Parathyroid adenoma (tissue), 2 donors: Measurements from ENCODE around the gene LHX5.

Experiments
- H2AFZ ChIP-seq: fragments of 300-600 bp; sonication (generic); one replicate; pipeline ENCODE4 v1.7.0; 2017; ENCODE audit warnings: antibody characterized with exemption, mild to moderate bottlenecking
- H3K27ac ChIP-seq: fragments of 300-600 bp; sonication (generic); one replicate; pipeline ENCODE4 v1.7.0; 2017
- H3K27me3 ChIP-seq: fragments of 300-600 bp; sonication (generic); one replicate; pipeline ENCODE4 v1.7.0; 2017; ENCODE audit warnings: low read length; ENCODE audit not compliant: control insufficient read depth, insufficient read depth
- H3K36me3 ChIP-seq: fragments of 300-600 bp; sonication (generic); one replicate; pipeline ENCODE4 v1.7.0; 2017; ENCODE audit warnings: low read length; ENCODE audit not compliant: control insufficient read depth, insufficient read depth
- H3K4me1 ChIP-seq: fragments of 300-600 bp; sonication (generic); one replicate; pipeline ENCODE4 v1.7.0; 2017; ENCODE audit warnings: control low read depth
- H3K4me2 ChIP-seq: fragments of 300-600 bp; sonication (generic); one replicate; pipeline ENCODE4 v1.7.0; 2017; ENCODE audit warnings: low read length
- H3K4me3 ChIP-seq: fragments of 300-600 bp; sonication (generic); one replicate; pipeline ENCODE4 v1.7.0; 2017; ENCODE audit warnings: low read depth, low read length
- H3K79me2 ChIP-seq: fragments of 300-600 bp; sonication (generic); one replicate; pipeline ENCODE4 v1.7.0; 2017; ENCODE audit warnings: control low read depth
- H3K9ac ChIP-seq: fragments of 300-600 bp; sonication (generic); one replicate; pipeline ENCODE4 v1.7.0; 2017; ENCODE audit warnings: mild to moderate bottlenecking
- H3K9me3 ChIP-seq: fragments of 300-600 bp; sonication (generic); one replicate; pipeline ENCODE4 v1.7.0; 2017; ENCODE audit warnings: low read length; ENCODE audit not compliant: control insufficient read depth
- CTCF ChIP-seq: fragments of 300-600 bp; sonication (generic); IDR thresholded peaks from one replicate; pipeline ENCODE4 v1.7.0; 2017; ENCODE audit warnings: antibody characterized with exemption, mild to moderate bottlenecking
- donor health status: primary hyperparathyroidism.

Gene LHX5

GRCh38 chr12:113439606-113440030 lies 32.1 kb downstream of the LHX5 start:
- H3K4me1 ChIP-seq, result no peaks in the 10 kb centered on the region
- no peaks in the 10 kb centered on the region for H3K79me2 ChIP-seq
- no peak overlapping the region for H2AFZ ChIP-seq
- no peak overlapping the region for H3K4me2 ChIP-seq
- no peaks in the 10 kb centered on the region for H3K9me3 ChIP-seq
- no peak overlapping the region for H3K27ac ChIP-seq
- no peak overlapping the region for H3K4me3 ChIP-seq
- TF ChIP-seq CTCF, result peak; percentile 49
- no peaks in the 10 kb centered on the region for H3K27me3 ChIP-seq
- no peak overlapping the region for H3K9ac ChIP-seq
- H3K36me3 ChIP-seq, result no peaks in the 10 kb centered on the region

- H3K9ac ChIP-seq, result no peak overlapping the region
- H3K9me3 ChIP-seq, result no peaks in the 10 kb centered on the region
- H3K4me3 ChIP-seq, result no peak overlapping the region
- no peak overlapping the region for H3K27ac ChIP-seq
- no peak overlapping the region for H3K4me2 ChIP-seq
- no peaks in the 10 kb centered on the region for H3K79me2 ChIP-seq
- no peaks in the 10 kb centered on the region for H3K27me3 ChIP-seq
- H3K36me3 ChIP-seq, result no peaks in the 10 kb centered on the region
- H2AFZ ChIP-seq, result no peak overlapping the region
- TF ChIP-seq CTCF, result no peak
- no peaks in the 10 kb centered on the region for H3K4me1 ChIP-seq
Measured at GRCh38 chr12:113439301-113439597, 32.4 kb downstream of the LHX5 start.

GRCh38 chr12:113438523-113439300 lies 33.0 kb downstream of the LHX5 start:
- H3K27ac ChIP-seq, result no peak overlapping the region
- TF ChIP-seq CTCF, result no peak
- no peaks in the 10 kb centered on the region for H3K27me3 ChIP-seq
- no peaks in the 10 kb centered on the region for H3K4me1 ChIP-seq
- H3K9ac ChIP-seq, result no peak overlapping the region
- H3K4me2 ChIP-seq, result no peak overlapping the region
- no peaks in the 10 kb centered on the region for H3K36me3 ChIP-seq
- no peaks in the 10 kb centered on the region for H3K79me2 ChIP-seq
- no peaks in the 10 kb centered on the region for H3K9me3 ChIP-seq
- H2AFZ ChIP-seq, result no peak overlapping the region
- H3K4me3 ChIP-seq, result no peak overlapping the region

- Histone ChIP-seq H3K27me3 (no peaks in the 10 kb centered on the region), H3K9ac (no peak overlapping the region), H3K9me3 (no peaks in the 10 kb centered on the region), H2AFZ (no peak overlapping the region), H3K4me1 (no peaks in the 10 kb centered on the region), H3K36me3 (no peaks in the 10 kb centered on the region), H3K4me3 (no peak overlapping the region), H3K4me2 (no peak overlapping the region), H3K79me2 (no peaks in the 10 kb centered on the region), H3K27ac (no peak overlapping the region)
- no peak for TF ChIP-seq CTCF
Measured at GRCh38 chr12:113437729-113438100, 34.0 kb downstream of the LHX5 start.
